NCI-H1048 (cell line): Measurements from ENCODE around the gene CDK4.

Experiments used
- DNase-seq: peaks from one replicate; lab custom pipeline; 2025; lab: John Stamatoyannopoulos, UW

Gene CDK4

GRCh38 chr12:57738661-57739237 is 13.4 kb downstream of the CDK4 start, which contains the start of gene AGAP2:
Gene AGAP2 (minus strand): TSS chr12:57738742. CDS start chr12:57738246, 496 bp downstream.
- DNase-seq: no peak

GRCh38 chr12:57737467-57738460 is 14.3 kb downstream of the CDK4 start:
- no peak for DNase-seq

- no peak for DNase-seq
Measured at GRCh38 chr12:57736741-57737466, 15.2 kb downstream of the CDK4 start.

GRCh38 chr12:57735952-57736740 is 16.0 kb downstream of the CDK4 start:
- DNase-seq: no peak

GRCh38 chr12:57735198-57735855 is 16.8 kb downstream of the CDK4 start:
- no peak for DNase-seq

- no peak for DNase-seq
Measured at GRCh38 chr12:57734591-57734990, 17.5 kb downstream of the CDK4 start.

GRCh38 chr12:57733928-57734327 is 18.2 kb downstream of the CDK4 start:
- no peak for DNase-seq

- DNase-seq: no peak
Measured at GRCh38 chr12:57732726-57733593, 19.1 kb downstream of the CDK4 start.

- no peak for DNase-seq
Measured at GRCh38 chr12:57732270-57732669, 19.8 kb downstream of the CDK4 start.

GRCh38 chr12:57731411-57732080 is 20.6 kb downstream of the CDK4 start:
- DNase-seq: no peak

GRCh38 chr12:57730336-57731067 is 21.6 kb downstream of the CDK4 start:
- DNase-seq: no peak

GRCh38 chr12:57729321-57729844 is 22.7 kb downstream of the CDK4 start:
- DNase-seq: no peak

GRCh38 chr12:57727758-57728395 is 24.2 kb downstream of the CDK4 start:
- DNase-seq: no peak

GRCh38 chr12:57726884-57727757 is 25.0 kb downstream of the CDK4 start:
- no peak for DNase-seq

- DNase-seq: peak; percentile 54
Measured at GRCh38 chr12:57726151-57726883, 25.8 kb downstream of the CDK4 start.

GRCh38 chr12:57725851-57726150 is 26.3 kb downstream of the CDK4 start:
- DNase-seq: no peak
